SK-N-SH (cell line): ENCODE results near the gene PLCB3. TPM values are rescaled to one million over a fixed set of nuclear protein-coding genes. Genes with fewer than 3 reads are reported as not detected.

Experiments
- CHD2 ChIP-seq: fragments of 150-350 bp; IDR thresholded peaks from 2 replicates; pipeline ENCODE4 v1.6.1; 2018; ENCODE audit warnings: low read length; ENCODE audit not compliant: partially characterized antibody
- CTCF ChIP-seq: fragments of 200-600 bp; sonication (generic); IDR thresholded peaks from 2 replicates; pipeline ENCODE4 v1.6.1; 2017; ENCODE audit warnings: antibody characterized with exemption, mild to moderate bottlenecking, moderate library complexity
- ELF1 ChIP-seq: IDR thresholded peaks from 2 replicates; pipeline ENCODE4 v1.4.0; 2012
- EZH2phosphoT487 ChIP-seq: fragments of 200-600 bp; sonication (generic); IDR thresholded peaks from 2 replicates; pipeline ENCODE4 v1.6.1; 2017; ENCODE audit warnings: low read depth, mixed run types, mild to moderate bottlenecking, antibody characterized with exemption, moderate library complexity, borderline replicate concordance
- FOXJ3 ChIP-seq: sonication (generic); formaldehyde crosslinking; IDR thresholded peaks from 2 replicates; pipeline ENCODE4 v1.5.1; 2020; ENCODE audit warnings: mild to moderate bottlenecking, missing genetic modification reagents
- FOXM1 ChIP-seq: IDR thresholded peaks from 2 replicates; pipeline ENCODE4 v1.4.0; 2012; ENCODE audit warnings: low read depth, mild to moderate bottlenecking
- GATA2 ChIP-seq: sonication (generic); formaldehyde crosslinking; IDR thresholded peaks from 2 replicates; pipeline ENCODE4 v1.5.0; 2020; ENCODE audit warnings: mild to moderate bottlenecking, missing genetic modification reagents
- IRF3 ChIP-seq: fragments of 150-350 bp; IDR thresholded peaks from 2 replicates; pipeline ENCODE4 v1.6.1; 2016; ENCODE audit warnings: mild to moderate bottlenecking, low read depth, low read length
- JUND ChIP-seq: IDR thresholded peaks from 2 replicates; pipeline ENCODE4 v1.4.0; 2012
- MEF2A ChIP-seq: IDR thresholded peaks from 2 replicates; pipeline ENCODE4 v1.4.0; 2012; ENCODE audit warnings: low read depth, borderline replicate concordance
- MXI1 ChIP-seq: IDR thresholded peaks from 2 replicates; pipeline ENCODE4 v1.6.1; 2012; ENCODE audit warnings: mild to moderate bottlenecking, low read depth, low read length, improper control_type of control experiment
- NFIC ChIP-seq: IDR thresholded peaks from 2 replicates; pipeline ENCODE4 v1.4.0; 2012; ENCODE audit warnings: borderline replicate concordance
- NRF1 ChIP-seq: IDR thresholded peaks from 2 replicates; pipeline ENCODE4 v1.6.1; 2012; ENCODE audit warnings: low read depth, mild to moderate bottlenecking, low read length
- PBX3 ChIP-seq: IDR thresholded peaks from 2 replicates; pipeline ENCODE4; 2012
- RAD21 ChIP-seq: IDR thresholded peaks from 2 replicates; pipeline ENCODE4 v1.6.1; 2012; ENCODE audit warnings: mild to moderate bottlenecking, low read length
- RFX5 ChIP-seq: IDR thresholded peaks from 2 replicates; pipeline ENCODE4 v1.6.1; 2012; ENCODE audit warnings: mild to moderate bottlenecking, improper control_type of control experiment, low read length
- RXRA ChIP-seq: IDR thresholded peaks from 2 replicates; pipeline ENCODE4 v1.4.0; 2012; ENCODE audit warnings: low read depth, mild to moderate bottlenecking, borderline replicate concordance
- SIN3A ChIP-seq: IDR thresholded peaks from 2 replicates; pipeline ENCODE4 v1.6.1; 2012; ENCODE audit warnings: low read depth, mild to moderate bottlenecking, low read length, moderate library complexity, borderline replicate concordance
- SMC3 ChIP-seq: IDR thresholded peaks from 2 replicates; pipeline ENCODE4 v1.6.1; 2012; ENCODE audit warnings: low read depth, low read length, improper control_type of control experiment
- TAF1 ChIP-seq: IDR thresholded peaks from 2 replicates; pipeline ENCODE4 v1.6.1; 2012; ENCODE audit warnings: low read depth, mild to moderate bottlenecking, low read length, moderate library complexity, borderline replicate concordance
- TCF12 ChIP-seq: IDR thresholded peaks from 2 replicates; pipeline ENCODE4 v1.4.0; 2012
- TEAD4 ChIP-seq: IDR thresholded peaks from 2 replicates; pipeline ENCODE4 v1.4.0; 2012; ENCODE audit warnings: mild to moderate bottlenecking, borderline replicate concordance; ENCODE audit not compliant: insufficient read depth
- USF2 ChIP-seq: fragments of 150-350 bp; IDR thresholded peaks from 2 replicates; pipeline ENCODE4 v1.6.1; 2017; ENCODE audit warnings: antibody characterized with exemption, low read length, low read depth, borderline replicate concordance
- YY1 ChIP-seq: IDR thresholded peaks from 2 replicates; pipeline ENCODE4 v1.4.0; 2012; ENCODE audit warnings: low read depth, mild to moderate bottlenecking
- ZBTB33 ChIP-seq: IDR thresholded peaks from 2 replicates; pipeline ENCODE4 v1.4.0; 2012; ENCODE audit warnings: low read depth, borderline replicate concordance
- polyA plus RNA-seq, 3 experiments: library from polyadenylated mRNA; depleted of rRNA; stranded (reverse); fragments of >200 nt; gene quantifications; 2 replicates each; pipeline ENCODE4 v1.2.3, GENCODE V29; 2012

Gene PLCB3
- polyA plus RNA-seq, 1 of the 3 experiments (the other 2 are of a cell fraction) = 30.4 TPM

- TF ChIP-seq TEAD4 = no peak
- TF ChIP-seq YY1 = peak; percentile 75; the same call in 1 of the 2 replicates
- TF ChIP-seq CTCF = no peak
- TF ChIP-seq USF2 = no peak
- TF ChIP-seq MXI1 = peak; percentile 75
- TF ChIP-seq GATA2 = no peak
- no peak for TF ChIP-seq SMC3
- TF ChIP-seq SIN3A = no peak
- TF ChIP-seq RFX5 = no peak
- TF ChIP-seq CHD2 = no peak
- TF ChIP-seq MEF2A = no peak
- no peak for TF ChIP-seq RXRA
- no peak for TF ChIP-seq EZH2phosphoT487
- no peak; the same call in 1 of the 2 replicates for TF ChIP-seq ELF1
- no peak for TF ChIP-seq NFIC
- TF ChIP-seq PBX3 = peak; percentile 60
- TF ChIP-seq IRF3 = peak; percentile 23; the same call in 1 of the 2 replicates
- 0 out of 2 replicates have a peak, but pooled peaks have one; percentile 28 for TF ChIP-seq TAF1
- TF ChIP-seq ZBTB33 = no peak
- TF ChIP-seq FOXM1 = 0 out of 2 replicates have a peak, but pooled peaks have one; percentile 23
- TF ChIP-seq RAD21 = no peak
- TF ChIP-seq NRF1 = no peak
- TF ChIP-seq FOXJ3 (CRISPR knock-in tag) = no peak
- TF ChIP-seq JUND = no peak
- 0 out of 2 replicates have a peak, but pooled peaks have one; percentile 3 for TF ChIP-seq TCF12
These were observed 21.0 kb upstream of the PLCB3 start, which contains the start of gene DNAJC4 (continued) for GRCh38 chr11:64230171-64230984.
